ENCODE measurements around the gene HCN3.

DNA sequence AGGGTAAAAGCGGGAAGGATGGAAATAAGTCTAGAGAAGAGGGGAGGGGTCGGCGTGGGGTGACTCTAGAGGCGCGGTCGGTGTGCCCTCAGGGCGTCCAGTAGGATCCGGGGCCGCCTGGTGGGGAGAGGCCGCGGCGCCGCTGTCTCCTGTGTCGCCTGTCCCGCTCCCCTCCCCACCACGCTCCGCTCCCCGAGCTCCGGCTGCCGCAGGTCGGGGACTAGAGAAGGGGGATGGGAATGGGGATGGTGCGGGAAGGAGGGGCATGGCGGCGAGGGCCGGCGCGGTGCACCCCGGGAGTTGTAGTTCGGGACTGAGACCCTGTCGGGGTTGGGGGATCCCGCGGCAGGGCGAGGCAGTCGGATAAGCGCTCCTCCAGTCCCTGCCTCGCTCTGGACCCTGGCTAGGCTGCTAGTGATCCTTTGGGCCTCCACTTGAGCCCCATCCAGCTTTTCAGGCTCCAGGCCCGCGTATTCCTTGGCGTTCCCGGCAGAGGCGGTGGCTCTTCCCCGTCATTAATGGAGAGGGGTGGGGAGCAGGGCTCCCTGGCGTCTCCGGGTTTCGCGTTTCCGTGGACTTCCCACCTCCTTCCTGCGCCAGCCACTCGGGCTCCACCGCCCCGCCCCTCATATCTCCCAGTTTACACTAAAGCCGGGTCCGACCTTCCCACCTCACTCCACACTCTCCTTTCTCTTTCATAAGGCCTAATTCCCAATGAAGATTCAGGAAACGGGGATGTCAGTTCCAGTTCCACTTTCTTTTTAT is 21.8 kb upstream of the HCN3 start, which contains the start of gene ENTREP3:
- TF ChIP-seq, protein P1, sequence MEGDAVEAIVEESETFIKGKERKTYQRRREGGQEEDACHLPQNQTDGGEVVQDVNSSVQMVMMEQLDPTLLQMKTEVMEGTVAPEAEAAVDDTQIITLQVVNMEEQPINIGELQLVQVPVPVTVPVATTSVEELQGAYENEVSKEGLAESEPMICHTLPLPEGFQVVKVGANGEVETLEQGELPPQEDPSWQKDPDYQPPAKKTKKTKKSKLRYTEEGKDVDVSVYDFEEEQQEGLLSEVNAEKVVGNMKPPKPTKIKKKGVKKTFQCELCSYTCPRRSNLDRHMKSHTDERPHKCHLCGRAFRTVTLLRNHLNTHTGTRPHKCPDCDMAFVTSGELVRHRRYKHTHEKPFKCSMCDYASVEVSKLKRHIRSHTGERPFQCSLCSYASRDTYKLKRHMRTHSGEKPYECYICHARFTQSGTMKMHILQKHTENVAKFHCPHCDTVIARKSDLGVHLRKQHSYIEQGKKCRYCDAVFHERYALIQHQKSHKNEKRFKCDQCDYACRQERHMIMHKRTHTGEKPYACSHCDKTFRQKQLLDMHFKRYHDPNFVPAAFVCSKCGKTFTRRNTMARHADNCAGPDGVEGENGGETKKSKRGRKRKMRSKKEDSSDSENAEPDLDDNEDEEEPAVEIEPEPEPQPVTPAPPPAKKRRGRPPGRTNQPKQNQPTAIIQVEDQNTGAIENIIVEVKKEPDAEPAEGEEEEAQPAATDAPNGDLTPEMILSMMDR (IDR thresholded peaks at IDR 0.05), result no peak
- TF ChIP-seq EZH2 (IDR thresholded peaks at IDR 0.05; ENCODE audit: borderline replicate concordance, insufficient read depth, low read depth, low read length, poor library complexity, severe bottlenecking), result no peak
